Bronchial epithelial cell (primary cell): ENCODE data around the gene SVOP. TPM values are rescaled to one million over a fixed set of nuclear protein-coding genes. Genes with fewer than 3 reads are reported as not detected.

Experiments
- DNase-seq: peaks from one replicate; pipeline ENCODE4 v3.0.0-alpha.2; 2010; ENCODE audit warnings: low read depth
- FAIRE-seq: peaks from 2 replicates; lab custom pipeline; 2011; peaks lifted over from hg19 to GRCh38; lab: Jason Lieb, UNC
- H3K27me3 ChIP-seq: 2 replicates; pipeline ENCODE4 v1.5.1; 2011; ENCODE audit warnings: low read length; ENCODE audit not compliant: control insufficient read depth, insufficient read depth
- H3K36me3 ChIP-seq: 2 replicates; pipeline ENCODE4 v1.5.1; 2011; ENCODE audit warnings: low read length; ENCODE audit not compliant: control insufficient read depth, insufficient read depth
- H3K4me3 ChIP-seq: 2 replicates; pipeline ENCODE4 v1.5.1; 2011; ENCODE audit warnings: mild to moderate bottlenecking, low read depth, low read length, control low read depth
- CTCF ChIP-seq: IDR thresholded peaks from 2 replicates; pipeline ENCODE4 v1.5.1; 2011; ENCODE audit warnings: mild to moderate bottlenecking, moderate library complexity, low read length, control low read depth, inconsistent platforms; ENCODE audit not compliant: insufficient read depth, severe bottlenecking
- total RNA-seq: library from RNA; depleted of rRNA; stranded (reverse); fragments of >200 nt; gene quantifications from 2 replicates; pipeline ENCODE4 v1.2.1, GENCODE V29; 2014

Gene SVOP
- total RNA-seq, 1 donor from 2014 or later, result not detected

GRCh38 chr12:109018296-109018695 is 2.6 kb downstream of the SVOP start:
- no peak for TF ChIP-seq CTCF
- FAIRE-seq, result no peak
- no peaks in the 10 kb centered on the region for H3K27me3 ChIP-seq

GRCh38 chr12:109016978-109017377 is 3.9 kb downstream of the SVOP start:
- no peak for DNase-seq
- no peak for FAIRE-seq
- no peaks in the 10 kb centered on the region for H3K27me3 ChIP-seq
- no peak overlapping the region for H3K4me3 ChIP-seq
- no peaks in the 10 kb centered on the region for H3K36me3 ChIP-seq
- TF ChIP-seq CTCF, result no peak

More at GRCh38 chr12:109018296-109018695, 2.6 kb downstream of the SVOP start:
- Histone ChIP-seq H3K36me3 (no peaks in the 10 kb centered on the region), H3K4me3 (no peak overlapping the region)
- DNase-seq, result no peak

- Histone ChIP-seq H3K4me3 (no peak overlapping the region), H3K27me3 (no peaks in the 10 kb centered on the region), H3K36me3 (no peaks in the 10 kb centered on the region)
- DNase-seq, result no peak
- no peak for FAIRE-seq
- TF ChIP-seq CTCF, result no peak
Measured at GRCh38 chr12:109016016-109016415, 4.9 kb downstream of the SVOP start.

- no peak for TF ChIP-seq CTCF
- DNase-seq, result no peak
- no peaks in the 10 kb centered on the region for H3K27me3 ChIP-seq
Measured at GRCh38 chr12:109014984-109015765, 5.7 kb downstream of the SVOP start.

GRCh38 chr12:109010259-109010658 is 10.6 kb downstream of the SVOP start:
- no peaks in the 10 kb centered on the region for H3K36me3 ChIP-seq
- H3K27me3 ChIP-seq, result no peaks in the 10 kb centered on the region
- FAIRE-seq (no peak), DNase-seq (no peak)
- no peak for TF ChIP-seq CTCF
- no peak overlapping the region for H3K4me3 ChIP-seq

More at GRCh38 chr12:109014984-109015765, 5.7 kb downstream of the SVOP start:
- Histone ChIP-seq H3K4me3 (no peak overlapping the region), H3K36me3 (no peaks in the 10 kb centered on the region)
- FAIRE-seq, result no peak

- no peak for DNase-seq
- no peak for FAIRE-seq
- H3K36me3 ChIP-seq, result no peaks in the 10 kb centered on the region
- no peaks in the 10 kb centered on the region for H3K27me3 ChIP-seq
- H3K4me3 ChIP-seq, result no peak overlapping the region
- no peak for TF ChIP-seq CTCF
Measured at GRCh38 chr12:109009766-109010165, 11.1 kb downstream of the SVOP start.
